Right lobe of liver (tissue), 4 donors: Measurements from ENCODE around the gene DIAPH2.

ENCODE experiments used
- POLR2A ChIP-seq: fragments of 450-650 bp; IDR thresholded peaks from one replicate; pipeline ENCODE4 v1.6.1; 2017; ENCODE audit warnings: antibody characterized with exemption, mild to moderate bottlenecking
- TF ChIP-seq, protein P1 (sequence below), 4 donors: fragments of 200-600 bp in 3 of 4; fragments of 450-650 bp in 1 of 4; IDR thresholded peaks; one replicate each; pipeline versions ENCODE4 v1.5.1 to v1.8.0; 2016 to 2022; ENCODE audit warnings: antibody characterized with exemption in 4 of 4, mild to moderate bottlenecking in 2 of 4
- donor health status: DM: no; HTN: no; CAD: no.
- donor health status: DM: no; HTN: no; CAD: no.
- donor health status: DM: no; HTN: yes; CAD: no.

- TF ChIP-seq, protein P1, sequence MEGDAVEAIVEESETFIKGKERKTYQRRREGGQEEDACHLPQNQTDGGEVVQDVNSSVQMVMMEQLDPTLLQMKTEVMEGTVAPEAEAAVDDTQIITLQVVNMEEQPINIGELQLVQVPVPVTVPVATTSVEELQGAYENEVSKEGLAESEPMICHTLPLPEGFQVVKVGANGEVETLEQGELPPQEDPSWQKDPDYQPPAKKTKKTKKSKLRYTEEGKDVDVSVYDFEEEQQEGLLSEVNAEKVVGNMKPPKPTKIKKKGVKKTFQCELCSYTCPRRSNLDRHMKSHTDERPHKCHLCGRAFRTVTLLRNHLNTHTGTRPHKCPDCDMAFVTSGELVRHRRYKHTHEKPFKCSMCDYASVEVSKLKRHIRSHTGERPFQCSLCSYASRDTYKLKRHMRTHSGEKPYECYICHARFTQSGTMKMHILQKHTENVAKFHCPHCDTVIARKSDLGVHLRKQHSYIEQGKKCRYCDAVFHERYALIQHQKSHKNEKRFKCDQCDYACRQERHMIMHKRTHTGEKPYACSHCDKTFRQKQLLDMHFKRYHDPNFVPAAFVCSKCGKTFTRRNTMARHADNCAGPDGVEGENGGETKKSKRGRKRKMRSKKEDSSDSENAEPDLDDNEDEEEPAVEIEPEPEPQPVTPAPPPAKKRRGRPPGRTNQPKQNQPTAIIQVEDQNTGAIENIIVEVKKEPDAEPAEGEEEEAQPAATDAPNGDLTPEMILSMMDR (IDR thresholded peaks at IDR 0.05): no peak
- no peak for TF ChIP-seq POLR2A
These were observed 5.3 kb downstream of the DIAPH2 start for GRCh38 chrX:96689991-96690390.
